Testis (tissue), 2 donors: ENCODE results near the gene ZNF821.

ENCODE experiments used
- POLR2A ChIP-seq: fragments of 450-650 bp; IDR thresholded peaks from one replicate; pipeline ENCODE4 v1.6.1; 2017; ENCODE audit warnings: antibody characterized with exemption, mild to moderate bottlenecking, moderate library complexity
- TF ChIP-seq, protein P1 (sequence below), 3 experiments: fragments of 450-650 bp in 2 of 3; fragments of 200-600 bp in 1 of 3; sonication (generic) in 1 of 3; IDR thresholded peaks; one replicate each; pipeline ENCODE4 v1.5.1; 2016 to 2019; ENCODE audit warnings: antibody characterized with exemption in 3 of 3, mild to moderate bottlenecking in 2 of 3, moderate library complexity in 1 of 3

DNA sequence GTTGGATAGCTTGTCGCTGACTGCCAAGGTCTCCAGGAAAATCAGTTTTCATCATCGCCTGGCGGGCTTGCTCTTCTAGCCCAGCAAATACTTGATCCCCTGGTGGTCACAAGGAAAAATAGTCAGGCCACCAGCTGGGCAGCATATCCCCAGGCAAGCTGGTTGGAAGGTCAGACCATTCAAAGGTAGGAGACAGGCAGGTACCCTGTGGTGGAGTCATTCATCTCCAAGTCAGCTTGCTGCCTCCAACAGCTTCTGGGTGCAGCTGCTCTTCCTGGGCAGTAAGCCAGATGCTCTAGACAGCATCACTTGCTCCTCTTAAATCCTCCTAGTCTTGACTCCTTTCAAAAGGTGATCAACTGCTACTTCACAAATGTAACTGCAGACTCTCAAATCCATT lies 16.0 kb downstream of the ZNF821 start:
- TF ChIP-seq, protein P1, sequence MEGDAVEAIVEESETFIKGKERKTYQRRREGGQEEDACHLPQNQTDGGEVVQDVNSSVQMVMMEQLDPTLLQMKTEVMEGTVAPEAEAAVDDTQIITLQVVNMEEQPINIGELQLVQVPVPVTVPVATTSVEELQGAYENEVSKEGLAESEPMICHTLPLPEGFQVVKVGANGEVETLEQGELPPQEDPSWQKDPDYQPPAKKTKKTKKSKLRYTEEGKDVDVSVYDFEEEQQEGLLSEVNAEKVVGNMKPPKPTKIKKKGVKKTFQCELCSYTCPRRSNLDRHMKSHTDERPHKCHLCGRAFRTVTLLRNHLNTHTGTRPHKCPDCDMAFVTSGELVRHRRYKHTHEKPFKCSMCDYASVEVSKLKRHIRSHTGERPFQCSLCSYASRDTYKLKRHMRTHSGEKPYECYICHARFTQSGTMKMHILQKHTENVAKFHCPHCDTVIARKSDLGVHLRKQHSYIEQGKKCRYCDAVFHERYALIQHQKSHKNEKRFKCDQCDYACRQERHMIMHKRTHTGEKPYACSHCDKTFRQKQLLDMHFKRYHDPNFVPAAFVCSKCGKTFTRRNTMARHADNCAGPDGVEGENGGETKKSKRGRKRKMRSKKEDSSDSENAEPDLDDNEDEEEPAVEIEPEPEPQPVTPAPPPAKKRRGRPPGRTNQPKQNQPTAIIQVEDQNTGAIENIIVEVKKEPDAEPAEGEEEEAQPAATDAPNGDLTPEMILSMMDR (IDR thresholded peaks at IDR 0.05): no peak
- TF ChIP-seq POLR2A: no peak
